Karpas-422 (cell line): ENCODE measurements around the gene DCAF17. TPM values are rescaled to one million over a fixed set of nuclear protein-coding genes. Genes with fewer than 3 reads are reported as not detected.

Experiments used
- DNase-seq: peaks from one replicate; pipeline ENCODE4 v3.0.0-alpha.2; 2015
- H2AFZ ChIP-seq: fragments of 200-600 bp; sonication (generic); 2 replicates; pipeline ENCODE4 v1.6.1; 2014; ENCODE audit warnings: antibody characterized with exemption, low read length, mixed read lengths
- H3K27ac ChIP-seq: fragments of 200-600 bp; sonication (generic); 2 replicates; pipeline ENCODE4 v1.5.1; 2014; ENCODE audit warnings: mild to moderate bottlenecking, low read length, moderate library complexity
- H3K27me3 ChIP-seq: fragments of 200-600 bp; sonication (generic); 2 replicates; pipeline ENCODE4 v1.6.1; 2014; ENCODE audit warnings: low read length, mixed read lengths
- H3K36me3 ChIP-seq: fragments of 200-600 bp; sonication (generic); 2 replicates; pipeline ENCODE4 v1.6.1; 2014; ENCODE audit warnings: low read length, mixed read lengths; ENCODE audit not compliant: insufficient read depth
- H3K4me1 ChIP-seq: fragments of 200-600 bp; sonication (generic); 2 replicates; pipeline ENCODE4 v1.6.1; 2014; ENCODE audit warnings: mild to moderate bottlenecking, low read length, mixed read lengths
- H3K4me2 ChIP-seq: fragments of 200-600 bp; sonication (generic); 2 replicates; pipeline ENCODE4 v1.6.1; 2014; ENCODE audit warnings: low read length, low read depth, mild to moderate bottlenecking; ENCODE audit not compliant: poor library complexity, severe bottlenecking
- H3K4me3 ChIP-seq: fragments of 200-600 bp; sonication (generic); 2 replicates; pipeline ENCODE4 v1.5.1; 2014; ENCODE audit warnings: mild to moderate bottlenecking, antibody characterized with exemption, low read length, mixed read lengths
- H3K79me2 ChIP-seq: fragments of 200-600 bp; sonication (generic); 2 replicates; pipeline ENCODE4 v1.6.1; 2014; ENCODE audit warnings: mild to moderate bottlenecking, low read length, mixed read lengths
- H3K9ac ChIP-seq: fragments of 200-600 bp; sonication (generic); 2 replicates; pipeline ENCODE4 v1.6.0; 2014; ENCODE audit warnings: low read length
- H3K9me2 ChIP-seq: fragments of 200-600 bp; sonication (generic), shearing (Covaris generic); replicated peaks from 2 replicates; pipeline ENCODE4 v1.6.0; 2014; ENCODE audit warnings: mild to moderate bottlenecking, low read length, moderate library complexity; ENCODE audit not compliant: insufficient read depth
- H3K9me3 ChIP-seq: fragments of 300-700, 200-600 bp; sonication (generic); 2 replicates; pipeline ENCODE4 v1.6.1; 2014; ENCODE audit warnings: low read length, mixed read lengths
- H4K20me1 ChIP-seq: fragments of 200-600 bp; sonication (generic); 2 replicates; pipeline ENCODE4 v1.6.1; 2014; ENCODE audit warnings: mild to moderate bottlenecking, antibody characterized with exemption, low read length, low read depth; ENCODE audit not compliant: insufficient read depth
- total RNA-seq: library from RNA; depleted of rRNA; stranded (reverse); fragments of >200 nt; shearing (Covaris generic); gene quantifications from 2 replicates; pipeline ENCODE4 v1.2.3, GENCODE V29; 2014; ENCODE audit warnings: low replicate concordance

DCAF17 gene
- total RNA-seq, 1 experiment from 2014 or later, result 63.2 TPM

DNA sequence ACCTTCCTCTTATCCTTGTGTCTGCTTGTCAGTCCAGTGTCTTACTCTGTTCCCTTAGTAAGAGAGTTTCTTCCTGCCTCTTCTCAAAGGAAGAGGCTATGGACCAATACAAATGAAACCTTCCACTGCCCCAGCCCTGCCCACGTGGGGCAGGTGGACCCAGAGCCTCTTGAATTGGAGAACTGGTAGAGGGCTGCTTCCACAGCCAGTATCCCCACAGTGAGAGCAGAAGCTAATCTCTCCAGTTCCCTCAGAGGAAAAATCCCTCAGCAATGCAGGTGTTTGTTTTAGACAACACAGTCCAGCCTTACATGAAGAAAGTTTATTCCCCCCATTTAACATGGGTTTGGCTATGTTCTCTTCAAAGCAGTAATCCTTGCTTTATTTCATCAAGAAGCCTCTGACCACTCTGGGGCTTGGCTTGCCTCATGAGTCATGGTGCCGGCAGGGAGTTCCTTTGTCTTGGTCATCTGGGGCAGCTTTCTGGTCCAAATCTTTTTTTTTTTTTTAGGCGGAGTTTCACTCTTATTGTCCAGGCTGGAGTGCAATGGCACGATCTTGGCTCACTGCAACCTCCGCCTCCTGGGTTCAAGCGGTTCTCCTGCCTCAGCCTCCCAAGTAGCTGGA, 81.8 kb downstream of the DCAF17 start:
- no peak overlapping the region for H2AFZ ChIP-seq

DNA sequence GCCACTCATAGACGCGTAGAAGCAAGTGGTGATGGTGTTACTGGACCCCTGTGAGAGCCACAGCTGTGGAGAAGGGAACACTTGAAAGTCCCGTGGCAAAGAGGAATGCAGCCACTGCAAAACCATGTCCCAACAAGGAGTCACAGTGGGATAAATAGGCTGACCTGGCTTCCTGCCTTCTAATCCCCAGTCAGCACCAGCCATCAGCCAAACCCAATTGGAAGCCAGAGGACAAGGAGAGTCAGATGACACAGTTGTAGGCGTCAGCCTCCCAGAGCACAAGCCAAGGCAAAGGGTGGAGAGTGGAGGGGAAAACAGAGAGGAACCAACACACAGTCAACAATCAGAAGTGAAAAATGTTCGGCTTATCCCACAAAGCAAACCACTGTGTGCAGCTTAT, 82.8 kb downstream of the DCAF17 start:
- Histone ChIP-seq H3K27ac (no peak overlapping the region), H3K9me3 (no peaks in the 10 kb centered on the region), H3K79me2 (no peaks in the 10 kb centered on the region), H3K9ac (no peak overlapping the region), H2AFZ (no peak overlapping the region), H3K4me2 (no peak overlapping the region), H3K27me3 (no peaks in the 10 kb centered on the region), H3K9me2 (no peaks in the 10 kb centered on the region), H3K4me3 (no peak overlapping the region), H3K4me1 (no peaks in the 10 kb centered on the region), H3K36me3 (no peaks in the 10 kb centered on the region), H4K20me1 (no peaks in the 10 kb centered on the region)
- no peak for DNase-seq

More for the DNA sequence above, 81.8 kb downstream of the DCAF17 start:
- Histone ChIP-seq H3K79me2 (no peaks in the 10 kb centered on the region), H3K9me3 (no peaks in the 10 kb centered on the region), H3K9me2 (no peaks in the 10 kb centered on the region), H4K20me1 (no peaks in the 10 kb centered on the region), H3K4me1 (no peaks in the 10 kb centered on the region), H3K9ac (no peak overlapping the region), H3K36me3 (no peaks in the 10 kb centered on the region), H3K4me3 (no peak overlapping the region), H3K27ac (no peak overlapping the region), H3K27me3 (no peaks in the 10 kb centered on the region), H3K4me2 (no peak overlapping the region)
- no peak for DNase-seq

DNA sequence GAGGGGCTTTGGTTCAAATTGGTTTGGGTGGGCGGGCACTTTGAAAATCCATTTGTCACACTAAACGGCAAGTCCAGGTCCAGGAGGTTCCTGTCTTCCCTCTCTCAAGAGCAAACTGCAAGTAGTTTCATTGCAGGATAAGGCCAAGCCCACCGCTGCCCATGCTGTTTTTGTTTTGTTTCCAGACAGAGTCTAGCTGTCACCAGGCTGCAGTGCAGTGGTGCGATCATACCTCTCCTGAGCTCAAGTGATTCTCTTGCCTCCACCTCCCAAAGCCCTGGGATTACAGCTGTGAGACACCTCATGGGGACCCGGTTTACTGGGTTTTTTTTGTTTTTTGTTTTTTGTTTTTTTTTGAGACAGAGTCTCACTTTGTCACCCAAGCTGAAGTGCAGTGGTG, 86.4 kb downstream of the DCAF17 start:
- Histone ChIP-seq H3K27ac (no peak overlapping the region), H3K36me3 (no peaks in the 10 kb centered on the region), H3K4me2 (no peak overlapping the region), H3K9me2 (no peaks in the 10 kb centered on the region), H3K79me2 (no peaks in the 10 kb centered on the region), H3K27me3 (no peaks in the 10 kb centered on the region), H3K4me3 (no peak overlapping the region), H4K20me1 (no peaks in the 10 kb centered on the region), H3K9ac (no peak overlapping the region), H3K9me3 (no peaks in the 10 kb centered on the region), H3K4me1 (peaks cover 7% of the 10 kb centered on the region), H2AFZ (no peak overlapping the region)
- DNase-seq, result no peak

DNA sequence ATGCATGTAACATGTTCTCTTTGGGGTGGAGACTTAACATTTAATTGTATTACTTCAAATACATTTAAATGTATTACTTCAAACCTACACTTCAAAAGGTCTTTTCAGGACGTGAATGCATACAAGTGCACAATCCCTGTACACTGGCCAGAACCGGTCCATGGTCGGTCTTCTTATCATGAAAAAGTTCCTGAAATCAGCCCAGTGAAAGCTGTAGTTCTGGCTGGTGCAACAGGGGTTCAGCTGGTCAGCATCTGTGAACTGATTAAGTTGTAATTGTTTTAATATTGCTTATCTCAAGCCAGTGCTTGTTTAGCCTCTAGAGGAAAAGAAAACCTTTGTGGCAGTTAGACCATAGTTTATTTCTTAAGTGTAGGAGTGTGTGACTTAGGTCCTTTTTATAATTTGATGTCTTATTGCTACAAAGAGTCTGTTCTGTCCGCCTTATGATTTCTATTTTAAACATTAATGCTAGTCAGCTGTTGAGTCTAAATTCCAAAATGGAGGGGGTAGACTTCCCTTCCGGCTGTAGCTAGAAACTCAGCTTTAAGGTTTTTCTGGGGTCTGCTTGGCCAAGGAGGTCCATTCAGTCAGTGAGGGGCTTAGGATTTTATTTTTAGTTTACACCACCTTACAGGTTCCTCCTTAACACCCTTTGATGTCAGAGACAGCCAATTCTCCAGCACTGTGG, 87.5 kb downstream of the DCAF17 start:
- Histone ChIP-seq H3K36me3 (no peaks in the 10 kb centered on the region), H4K20me1 (no peaks in the 10 kb centered on the region), H3K9ac (no peak overlapping the region), H3K9me3 (no peaks in the 10 kb centered on the region), H2AFZ (no peak overlapping the region), H3K27me3 (no peaks in the 10 kb centered on the region), H3K4me1 (peaks cover 7% of the 10 kb centered on the region), H3K9me2 (no peaks in the 10 kb centered on the region), H3K27ac (no peak overlapping the region), H3K4me2 (no peak overlapping the region), H3K4me3 (no peak overlapping the region), H3K79me2 (no peaks in the 10 kb centered on the region)
- DNase-seq, result no peak

DNA sequence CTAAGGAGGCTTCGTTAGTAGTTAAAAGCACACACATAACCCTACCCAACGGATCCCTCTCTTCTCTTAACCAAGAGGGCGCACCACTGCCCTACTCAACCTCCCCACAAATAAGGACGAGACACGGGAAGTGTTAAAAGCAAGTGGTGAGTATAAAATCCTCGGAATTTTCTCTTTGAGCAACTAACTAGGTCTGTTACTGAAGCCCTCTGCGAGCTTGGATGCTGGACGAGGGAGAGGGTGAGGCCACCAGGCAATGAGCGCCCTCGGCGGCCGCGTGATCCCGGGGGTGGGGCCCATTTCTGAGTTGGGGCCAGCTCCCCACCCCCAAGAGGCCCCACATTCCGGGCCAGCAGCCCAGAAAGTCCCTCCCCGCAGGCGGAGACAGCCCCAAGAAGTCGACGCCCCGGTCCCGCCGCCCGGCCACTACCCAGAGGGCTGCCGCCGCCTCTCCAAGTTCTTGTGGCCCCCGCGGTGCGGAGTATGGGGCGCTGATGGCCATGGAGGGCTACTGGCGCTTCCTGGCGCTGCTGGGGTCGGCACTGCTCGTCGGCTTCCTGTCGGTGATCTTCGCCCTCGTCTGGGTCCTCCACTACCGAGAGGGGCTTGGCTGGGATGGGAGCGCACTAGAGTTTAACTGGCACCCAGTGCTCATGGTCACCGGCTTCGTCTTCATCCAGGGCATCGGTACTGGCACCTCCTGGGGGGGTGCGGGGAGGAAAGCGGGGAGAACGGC, 88.2 kb downstream of the DCAF17 start, which contains the start of gene CYBRD1:
Gene CYBRD1 (plus strand): TSS at position 423 of the 736 bp plus-strand sequence. CDS start 72 bp downstream, at position 495.
- H3K36me3 ChIP-seq, result no peaks in the 10 kb centered on the region
- no peaks in the 10 kb centered on the region for H3K9me2 ChIP-seq
- H3K27ac ChIP-seq, result no peak within 1 kb of the TSS
- no peaks in the 10 kb centered on the region for H3K9me3 ChIP-seq
- no peak within 1 kb of the TSS for H3K9ac ChIP-seq
- H3K79me2 ChIP-seq, result no peaks in the 10 kb centered on the region
- H2AFZ ChIP-seq, result no peak within 1 kb of the TSS
- H3K27me3 ChIP-seq, result no peaks in the 10 kb centered on the region
- H3K4me1 ChIP-seq, result peaks cover 7% of the 10 kb centered on the region
- peak within 1 kb of the TSS; percentile 12; the same call in 1 of the 2 replicates for H3K4me3 ChIP-seq
- DNase-seq, result no peak
- H4K20me1 ChIP-seq, result no peaks in the 10 kb centered on the region
- H3K4me2 ChIP-seq, result no peak within 1 kb of the TSS

DNA sequence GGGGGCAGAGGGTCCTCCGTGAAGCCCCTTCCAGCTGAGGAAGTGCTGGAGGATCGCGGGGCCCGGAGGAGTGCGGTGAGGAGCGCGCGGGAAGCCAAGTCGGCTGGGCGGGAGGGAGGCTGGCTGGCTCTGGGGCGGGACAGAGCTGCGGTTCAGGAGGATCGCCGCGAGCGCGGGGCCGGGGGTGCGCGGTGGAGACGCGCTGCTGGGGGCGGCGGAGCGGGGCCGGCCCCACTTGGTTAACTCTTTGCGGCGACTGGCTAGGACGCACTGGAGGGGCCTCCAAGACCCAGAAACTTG, 88.7 kb downstream of the DCAF17 start:
- H3K4me3 ChIP-seq, result no peak overlapping the region

DNA sequence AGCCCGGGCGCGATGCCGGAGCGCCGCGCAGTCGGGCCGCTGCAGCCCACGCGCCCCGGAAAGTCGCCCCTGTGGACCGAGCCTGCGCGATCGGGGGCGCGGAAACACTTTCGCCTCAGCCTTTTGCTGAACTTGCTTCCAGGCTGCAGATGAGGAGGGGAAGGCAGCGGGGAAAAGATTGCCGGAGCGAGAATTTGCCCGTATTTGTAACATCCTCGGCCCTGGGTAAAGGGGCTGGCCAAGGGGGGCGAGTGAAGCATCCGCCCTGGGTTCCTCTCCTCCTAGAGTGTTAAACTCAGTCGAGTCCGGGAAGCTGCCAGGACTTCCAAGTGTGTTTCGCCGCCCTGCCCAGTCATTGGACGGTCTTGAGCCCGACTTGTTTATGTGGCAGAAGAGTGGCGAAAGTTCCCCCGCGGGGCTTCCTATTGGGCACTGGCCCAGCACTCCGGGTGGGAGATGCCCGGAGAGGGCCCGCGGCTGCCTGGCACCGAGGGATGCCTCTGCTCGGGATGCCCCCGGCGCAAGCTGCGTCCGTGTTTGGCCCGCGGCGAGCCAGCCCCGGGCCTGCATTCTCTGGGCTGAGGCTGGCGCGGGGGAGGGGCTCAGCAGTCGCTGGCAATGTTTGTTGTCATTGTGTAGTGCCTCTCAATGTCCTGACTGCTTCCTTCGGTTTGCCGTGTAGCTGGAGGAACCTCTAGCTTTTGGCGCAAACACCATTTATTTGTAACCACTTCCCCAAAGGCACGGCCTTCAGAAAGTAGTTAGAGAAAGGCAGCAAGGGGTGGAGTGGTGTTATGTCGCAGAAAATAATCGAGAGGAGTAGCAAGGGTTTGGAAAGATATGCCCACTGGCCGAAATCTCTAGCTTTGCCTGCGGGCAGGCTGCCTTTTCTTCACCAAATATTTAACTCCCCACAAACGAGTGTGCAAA, 89.3 kb downstream of the DCAF17 start:
- 0 out of 2 replicates have a peak, but pooled peaks cover 3% of the 10 kb centered on the region for H3K27me3 ChIP-seq
- H4K20me1 ChIP-seq, result no peaks in the 10 kb centered on the region
- no peak overlapping the region for H3K9ac ChIP-seq
- H3K9me3 ChIP-seq, result no peaks in the 10 kb centered on the region
- H3K4me1 ChIP-seq, result peaks cover 7% of the 10 kb centered on the region
- no peaks in the 10 kb centered on the region for H3K9me2 ChIP-seq
- H3K79me2 ChIP-seq, result no peaks in the 10 kb centered on the region
- DNase-seq, result no peak
- H3K36me3 ChIP-seq, result no peaks in the 10 kb centered on the region
- 0 out of 2 replicates have a peak overlapping the region, but pooled peaks have one; percentile 28 for H2AFZ ChIP-seq
- H3K27ac ChIP-seq, result no peak overlapping the region
- peak overlapping the region; percentile 12; the same call in 1 of the 2 replicates for H3K4me3 ChIP-seq
- no peak overlapping the region for H3K4me2 ChIP-seq

More for the DNA sequence above, 88.7 kb downstream of the DCAF17 start:
- no peak for DNase-seq
- no peaks in the 10 kb centered on the region for H3K9me2 ChIP-seq
- H3K36me3 ChIP-seq, result no peaks in the 10 kb centered on the region
- no peak overlapping the region for H2AFZ ChIP-seq
- no peaks in the 10 kb centered on the region for H3K79me2 ChIP-seq
- no peak overlapping the region for H3K4me2 ChIP-seq
- H3K27me3 ChIP-seq, result 0 out of 2 replicates have a peak, but pooled peaks cover 3% of the 10 kb centered on the region
- no peak overlapping the region for H3K27ac ChIP-seq
- H3K9ac ChIP-seq, result no peak overlapping the region
- H4K20me1 ChIP-seq, result no peaks in the 10 kb centered on the region
- no peaks in the 10 kb centered on the region for H3K9me3 ChIP-seq
- H3K4me1 ChIP-seq, result peaks cover 7% of the 10 kb centered on the region
